ENCODE data around the gene IL22. TPM values are rescaled to one million over a fixed set of nuclear protein-coding genes. Genes with fewer than 3 reads are reported as not detected.

Gene IL22
- total and polyA plus RNA-seq, 2 of the 8 experiments (the other 6 are each of a cell fraction or from before 2014, with no cell fraction given), result not detected

DNA sequence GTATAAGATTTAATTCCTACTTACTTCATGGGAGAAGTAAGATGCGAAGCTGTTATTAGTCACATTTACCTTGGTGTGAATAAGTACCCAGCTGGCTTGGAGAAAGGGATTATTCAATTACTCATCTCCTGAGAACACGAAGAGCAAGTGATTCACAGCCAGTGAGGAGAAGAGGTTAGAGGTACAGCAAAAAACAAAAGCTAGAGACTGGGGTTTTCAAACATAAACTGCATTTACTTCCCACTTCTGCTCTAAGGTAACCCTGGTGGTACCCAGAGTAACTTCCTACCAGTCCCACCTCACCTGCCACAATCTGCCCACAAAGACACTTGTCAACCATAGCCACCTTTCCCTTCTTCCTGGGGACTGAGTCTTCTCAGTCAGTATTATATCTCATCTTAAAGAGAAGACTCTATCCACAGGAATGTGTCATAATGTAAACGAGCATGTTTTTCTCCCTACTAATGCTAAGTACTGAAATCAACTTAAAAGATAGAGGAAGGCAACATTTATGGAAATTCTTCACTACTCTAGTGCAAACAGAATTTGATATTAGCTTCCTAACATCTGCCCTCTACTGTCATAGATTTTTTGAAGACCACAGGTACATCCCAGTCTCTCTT, 6.0 kb upstream of the IL22 start (continued):
- no peak for TF ChIP-seq SP1 (IDR thresholded peaks at IDR 0.05; ENCODE audit: low read depth, low read length)
- TF ChIP-seq KDM1A (IDR thresholded peaks at IDR 0.05; ENCODE audit: borderline replicate concordance, low read length), result no peak
- no peak for TF ChIP-seq FOSL1 (IDR thresholded peaks at IDR 0.05; ENCODE audit: insufficient read depth, low read depth, low read length)
- no peak for TF ChIP-seq TAF7 (optimal IDR thresholded peaks at IDR 0.05; ENCODE audit: borderline replicate concordance, low read depth, low read length)
- TF ChIP-seq, protein P1, sequence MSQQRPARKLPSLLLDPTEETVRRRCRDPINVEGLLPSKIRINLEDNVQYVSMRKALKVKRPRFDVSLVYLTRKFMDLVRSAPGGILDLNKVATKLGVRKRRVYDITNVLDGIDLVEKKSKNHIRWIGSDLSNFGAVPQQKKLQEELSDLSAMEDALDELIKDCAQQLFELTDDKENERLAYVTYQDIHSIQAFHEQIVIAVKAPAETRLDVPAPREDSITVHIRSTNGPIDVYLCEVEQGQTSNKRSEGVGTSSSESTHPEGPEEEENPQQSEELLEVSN (IDR thresholded peaks at IDR 0.05), result no peak
- no peak for TF ChIP-seq CHD2 (IDR thresholded peaks at IDR 0.05; ENCODE audit: low read length)
